Measurements from ENCODE around the gene MAML3. TPM values are rescaled to one million over a fixed set of nuclear protein-coding genes. Genes with fewer than 3 reads are reported as not detected.

MAML3 gene
- total RNA-seq, 4 donors from 2014 or later, result 16.1 to 40.0 (median 18.1) TPM

GRCh38 chr4:140174543-140174942, 20.6 kb upstream of the MAML3 start:
- in situ Hi-C loops (cut with MboI; ENCODE audit: low pct_ligation_motif_present in 1 of 4, low pct_unique_long_range_greater_than_20kb in 1 of 4, low sequenced_read_pairs in 3 of 4) (no loop called here), intact Hi-C loops (cut with DNase I; ENCODE audit: low total_unique reads) (no loop called here)
- H3K9me3 ChIP-seq, result no peaks in the 10 kb centered on the region
- H3K36me3 ChIP-seq, result no peaks in the 10 kb centered on the region
- DNase-seq, result no peak
- H3K27me3 ChIP-seq, result no peaks in the 10 kb centered on the region
- no peak overlapping the region for H3K4me3 ChIP-seq
- WGBS, 2 donors (ENCODE audit: low coverage in 1 of 2), result 79 to 90% methylated on average over 2 of the region's 2 CpGs
- TF ChIP-seq EP300 (IDR thresholded peaks at IDR 0.05; ENCODE audit: low read depth), result no peak
- no peaks in the 10 kb centered on the region for H3K4me1 ChIP-seq
- H3K27ac ChIP-seq, result no peak overlapping the region

GRCh38 chr4:140172960-140173359, 19.0 kb upstream of the MAML3 start:
- H3K36me3 ChIP-seq, result no peaks in the 10 kb centered on the region
- WGBS, 2 donors (ENCODE audit: low coverage in 1 of 2), result 92 to 100% methylated on average over 1 of the region's 1 CpG
- no peak for DNase-seq
- in situ Hi-C loops (cut with MboI; ENCODE audit: low pct_ligation_motif_present in 1 of 4, low pct_unique_long_range_greater_than_20kb in 1 of 4, low sequenced_read_pairs in 3 of 4) (no loop called here), intact Hi-C loops (cut with DNase I; ENCODE audit: low total_unique reads) (no loop called here)
- H3K27ac ChIP-seq, result no peak overlapping the region
- H3K4me3 ChIP-seq, result no peak overlapping the region
- no peak for TF ChIP-seq POLR2AphosphoS5 (IDR thresholded peaks at IDR 0.05)
- no peaks in the 10 kb centered on the region for H3K4me1 ChIP-seq
- no peaks in the 10 kb centered on the region for H3K27me3 ChIP-seq
- no peaks in the 10 kb centered on the region for H3K9me3 ChIP-seq

- intact Hi-C loops (cut with DNase I; ENCODE audit: low total_unique reads) (no loop called here), in situ Hi-C loops (cut with MboI; ENCODE audit: low pct_ligation_motif_present in 1 of 4, low pct_unique_long_range_greater_than_20kb in 1 of 4, low sequenced_read_pairs in 3 of 4) (no loop called here)
- no peaks in the 10 kb centered on the region for H3K4me1 ChIP-seq
These were observed 16.3 kb upstream of the MAML3 start for GRCh38 chr4:140170299-140170698.

GRCh38 chr4:140168936-140169335, 15.0 kb upstream of the MAML3 start:
- Histone ChIP-seq H3K4me1 (no peaks in the 10 kb centered on the region), H3K36me3 (no peaks in the 10 kb centered on the region), H3K27ac (no peak overlapping the region), H3K9me3 (no peaks in the 10 kb centered on the region), H3K27me3 (no peaks in the 10 kb centered on the region), H3K4me3 (no peak overlapping the region)
- WGBS, 2 donors (ENCODE audit: low coverage in 1 of 2), result 83 to 98% methylated on average over 3 to 5 of the region's 5 CpGs
- no peak for DNase-seq
- intact Hi-C loops (cut with DNase I; ENCODE audit: low total_unique reads), result no loop called here
- in situ Hi-C loops (cut with MboI; ENCODE audit: low pct_ligation_motif_present in 1 of 4, low pct_unique_long_range_greater_than_20kb in 1 of 4, low sequenced_read_pairs in 3 of 4), result no loop called here
- TF ChIP-seq POLR2AphosphoS5 (IDR thresholded peaks at IDR 0.05) (no peak), EP300 (IDR thresholded peaks at IDR 0.05; ENCODE audit: low read depth) (no peak), POLR2A (IDR thresholded peaks at IDR 0.05) (no peak), CTCF (IDR thresholded peaks at IDR 0.05) (no peak)

More at GRCh38 chr4:140170299-140170698, 16.3 kb upstream of the MAML3 start:
- 86 to 94% methylated on average over 4 of the region's 4 CpGs for WGBS, 2 donors (ENCODE audit: low coverage in 1 of 2)
- DNase-seq, result no peak
- no peaks in the 10 kb centered on the region for H3K9me3 ChIP-seq
- no peaks in the 10 kb centered on the region for H3K27me3 ChIP-seq
- no peak overlapping the region for H3K4me3 ChIP-seq
- H3K36me3 ChIP-seq, result no peaks in the 10 kb centered on the region
- no peak overlapping the region for H3K27ac ChIP-seq
- TF ChIP-seq CTCF (IDR thresholded peaks at IDR 0.05) (no peak), EP300 (IDR thresholded peaks at IDR 0.05; ENCODE audit: low read depth) (no peak), POLR2AphosphoS5 (IDR thresholded peaks at IDR 0.05) (no peak), POLR2A (IDR thresholded peaks at IDR 0.05) (no peak)

GRCh38 chr4:140168474-140168873, 14.5 kb upstream of the MAML3 start:
- no peak for DNase-seq

More at GRCh38 chr4:140168474-140168873, 14.5 kb upstream of the MAML3 start:
- no peak overlapping the region for H3K4me3 ChIP-seq
- H3K27me3 ChIP-seq, result no peaks in the 10 kb centered on the region
- no peaks in the 10 kb centered on the region for H3K9me3 ChIP-seq
- no peaks in the 10 kb centered on the region for H3K4me1 ChIP-seq
- intact Hi-C loops (cut with DNase I; ENCODE audit: low total_unique reads) (no loop called here), in situ Hi-C loops (cut with MboI; ENCODE audit: low pct_ligation_motif_present in 1 of 4, low pct_unique_long_range_greater_than_20kb in 1 of 4, low sequenced_read_pairs in 3 of 4) (no loop called here)
- no peak overlapping the region for H3K27ac ChIP-seq
- TF ChIP-seq CTCF (IDR thresholded peaks at IDR 0.05), result no peak
- no peak for TF ChIP-seq POLR2A (IDR thresholded peaks at IDR 0.05)
- TF ChIP-seq EP300 (IDR thresholded peaks at IDR 0.05; ENCODE audit: low read depth), result no peak
- no peaks in the 10 kb centered on the region for H3K36me3 ChIP-seq
- 95% methylated on average over 1 of the region's 1 CpG; no CpG with 5 or more reads in 1 of the 2 donors for WGBS, 2 donors (ENCODE audit: low coverage in 1 of 2)

Measured in transverse colon (tissue), 4 donors.